ENCODE results near the gene RNF13. TPM values are rescaled to one million over a fixed set of nuclear protein-coding genes. Genes with fewer than 3 reads are reported as not detected.

Gene RNF13
- total RNA-seq, 3 donors from 2014 or later: 52.6 to 85.0 (median 64.9) TPM

GRCh38 chr3:149810846-149811245, 2.2 kb upstream of the RNF13 start:
- TF ChIP-seq CTCF (IDR thresholded peaks at IDR 0.05): no peak
- H3K9me3 ChIP-seq: no peaks in the 10 kb centered on the region
- ATAC-seq (no peak), DNase-seq (no peak)
- H3K4me3 ChIP-seq: no peak overlapping the region
- H3K36me3 ChIP-seq (ENCODE audit: low read depth): no peaks in the 10 kb centered on the region
- intact Hi-C loops (cut with DNase I, micrococcal nuclease): no loop called here
- H3K4me1 ChIP-seq (ENCODE audit: low read depth): peaks cover 18% of the 10 kb centered on the region

- Histone ChIP-seq H3K9me3 (no peaks in the 10 kb centered on the region), H3K4me1 (ENCODE audit: low read depth) (peaks cover 18% of the 10 kb centered on the region), H3K36me3 (ENCODE audit: low read depth) (no peaks in the 10 kb centered on the region), H3K4me3 (peak overlapping the region; percentile 73)
- no peak for TF ChIP-seq CTCF (IDR thresholded peaks at IDR 0.05)
- DNase-seq (no peak), ATAC-seq (peak; percentile 5)
- intact Hi-C loops (cut with DNase I, micrococcal nuclease): no loop called here
Observed at GRCh38 chr3:149812165-149812605, 830 bp upstream of the RNF13 start.

GRCh38 chr3:149813367-149814281, 609 bp downstream of the RNF13 start:
- peaks cover 18% of the 10 kb centered on the region for H3K4me1 ChIP-seq (ENCODE audit: low read depth)
- peak; percentile 25 for ATAC-seq
- intact Hi-C loops (cut with DNase I, micrococcal nuclease): no loop called here
- DNase-seq: peak; percentile 29 to 32 (median 29)
- no peaks in the 10 kb centered on the region for H3K36me3 ChIP-seq (ENCODE audit: low read depth)
- H3K4me3 ChIP-seq: peak overlapping the region; percentile 73
- H3K9me3 ChIP-seq: no peaks in the 10 kb centered on the region
- TF ChIP-seq CTCF (IDR thresholded peaks at IDR 0.05): no peak

GRCh38 chr3:149815321-149815720, 2.3 kb downstream of the RNF13 start:
- intact Hi-C loops (cut with DNase I, micrococcal nuclease): no loop called here
- ATAC-seq (no peak), DNase-seq (no peak)
- Histone ChIP-seq H3K4me1 (ENCODE audit: low read depth) (peaks cover 18% of the 10 kb centered on the region), H3K9me3 (no peaks in the 10 kb centered on the region), H3K4me3 (no peak overlapping the region), H3K36me3 (ENCODE audit: low read depth) (no peaks in the 10 kb centered on the region)
- no peak for TF ChIP-seq CTCF (IDR thresholded peaks at IDR 0.05)

- Histone ChIP-seq H3K36me3 (ENCODE audit: low read depth) (no peaks in the 10 kb centered on the region), H3K4me1 (ENCODE audit: low read depth) (peaks cover 18% of the 10 kb centered on the region), H3K4me3 (no peak overlapping the region), H3K9me3 (no peaks in the 10 kb centered on the region)
- no peak for TF ChIP-seq CTCF (IDR thresholded peaks at IDR 0.05)
- intact Hi-C loops (cut with DNase I, micrococcal nuclease): no loop called here
- DNase-seq (no peak), ATAC-seq (no peak)
Observed at GRCh38 chr3:149815728-149816127, 2.7 kb downstream of the RNF13 start.

All from mucosa of descending colon (tissue), 3 donors.